Measurements from ENCODE around the gene IRAK1. TPM values are rescaled to one million over a fixed set of nuclear protein-coding genes. Genes with fewer than 3 reads are reported as not detected.

Gene IRAK1
- total and polyA plus RNA-seq, 2 of the 8 experiments (the other 6 are each of a cell fraction or from before 2014, with no cell fraction given): 26.6 to 41.7 TPM

DNA sequence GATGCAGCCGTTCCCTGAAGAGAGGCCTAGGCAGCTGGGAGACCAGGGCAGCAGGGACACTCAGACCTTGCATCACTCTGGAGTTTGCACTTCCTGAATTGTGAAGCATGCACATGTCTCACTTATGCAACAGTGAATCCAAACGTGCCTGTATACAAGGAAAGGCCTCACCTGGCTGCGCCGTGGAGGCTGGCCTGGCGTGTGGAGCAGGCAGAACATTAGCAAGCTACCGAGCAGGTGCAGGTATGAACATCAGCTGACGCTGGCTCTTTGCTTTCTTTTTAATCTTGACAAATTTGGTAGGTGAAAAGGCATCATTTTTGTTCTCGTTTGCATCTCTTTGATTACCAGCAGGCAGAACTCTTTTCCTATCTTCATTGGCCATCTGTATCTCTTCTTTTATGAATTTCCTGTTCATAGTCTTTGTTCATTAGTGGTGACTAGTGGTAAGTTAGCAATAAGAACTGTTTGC, 37.1 kb upstream of the IRAK1 start:
- FAIRE-seq: no peak

More for the DNA sequence above, 37.1 kb upstream of the IRAK1 start:
- Histone ChIP-seq H2AK5ac (ENCODE audit: low read depth, low read length) (no peak overlapping the region), H3K56ac (replicated peaks; ENCODE audit: insufficient read length, low read depth, low read length) (no peak overlapping the region), H2BK12ac (ENCODE audit: low read depth, low read length) (no peak overlapping the region), H3K4me2 (ENCODE audit: insufficient read depth in 1 of 2, low read depth in 2 of 2, low read length in 2 of 2) (no peak overlapping the region), H2AFZ (ENCODE audit: low read length) (no peak overlapping the region), H2BK5ac (ENCODE audit: low read depth, low read length) (no peak overlapping the region), H2BK15ac (ENCODE audit: low read length) (no peak overlapping the region), H4K20me1 (replicated peaks in 1 of 2; ENCODE audit: control insufficient read depth in 1 of 2, insufficient read depth in 2 of 2, low read length in 2 of 2) (peaks cover 2 to 6% of the 10 kb centered on the region in 2 experiments), H3K9me3 (ENCODE audit: insufficient read depth in 2 of 2, low read depth in 1 of 2, low read length in 1 of 2) (no peaks in the 10 kb centered on the region), H3K4ac (replicated peaks; ENCODE audit: insufficient read length, low read depth, low read length) (no peak overlapping the region), H3K23ac (ENCODE audit: insufficient read length) (no peak overlapping the region), H4K8ac (ENCODE audit: extremely low read depth, insufficient read depth, low read length) (no peak overlapping the region), H4K5ac (ENCODE audit: insufficient read length, low read depth, low read length) (no peak overlapping the region), H3K23me2 (ENCODE audit: low read depth, low read length) (no peaks in the 10 kb centered on the region), H3K9ac (replicated peaks in 1 of 4; ENCODE audit: extremely low read depth in 1 of 4, low read depth in 3 of 4, low read length in 3 of 4) (no peak overlapping the region), H3K36me3 (ENCODE audit: control insufficient read depth in 2 of 4, insufficient read depth in 4 of 4, low read length in 3 of 4) (no peaks in the 10 kb centered on the region; a peak in 3 of 8 replicates), H3K18ac (ENCODE audit: extremely low read depth, low read length) (no peak overlapping the region), H2BK120ac (replicated peaks; ENCODE audit: low read depth, low read length) (no peak overlapping the region), H3K79me2 (ENCODE audit: control insufficient read depth in 1 of 2, insufficient read depth in 2 of 2, low read length in 2 of 2) (peaks cover 0 to 25% of the 10 kb centered on the region in 2 experiments; a peak in 2 of 4 replicates), H3K27ac (ENCODE audit: low read depth, low read length) (no peak overlapping the region), H2BK20ac (ENCODE audit: low read length) (no peak overlapping the region), H3K4me3 (ENCODE audit: extremely low read depth in 1 of 4, insufficient read depth in 2 of 4, low read depth in 3 of 4, low read length in 4 of 4) (no peak overlapping the region), H4K91ac (replicated peaks; ENCODE audit: insufficient read length, low read length) (no peak overlapping the region), H3K14ac (ENCODE audit: insufficient read length) (no peak overlapping the region), H3K79me1 (ENCODE audit: low read depth, low read length) (peaks cover 4% of the 10 kb centered on the region; the same call in 1 of the 2 replicates), H3K27me3 (replicated peaks in 1 of 4; ENCODE audit: control insufficient read depth in 3 of 4, extremely low read depth in 1 of 4, insufficient read depth in 3 of 4, low read length in 3 of 4) (no peaks in the 10 kb centered on the region), H3K4me1 (replicated peaks in 1 of 4; ENCODE audit: control insufficient read depth in 3 of 4, insufficient read depth in 4 of 4, low read length in 3 of 4) (no peaks in the 10 kb centered on the region)
- DNase-seq (ENCODE audit: low read depth in 1 of 2, low spot score in 2 of 2): no peak
- WGBS, 2 experiments (ENCODE audit: extremely low coverage in 1 of 2, insufficient coverage in 1 of 2, insufficient read length in 1 of 2, insufficient replicate concordance in 2 of 2, low coverage in 1 of 2, low lambda C conversion rate in 2 of 2, missing lambda C conversion rate in 1 of 2): 98% methylated on average over 7 of the region's 8 CpGs; no CpG with 5 or more reads in 1 of the 2 experiments
- TF ChIP-seq JUN (IDR thresholded peaks at IDR 0.05; ENCODE audit: low read depth, low read length): no peak
- TF ChIP-seq BRCA1 (IDR thresholded peaks at IDR 0.05; ENCODE audit: low read depth, low read length): no peak
- TF ChIP-seq TBP (IDR thresholded peaks at IDR 0.05; ENCODE audit: low read depth, low read length): no peak
- TF ChIP-seq KDM5A (IDR thresholded peaks at IDR 0.05; ENCODE audit: low read length): no peak
- TF ChIP-seq CHD2 (IDR thresholded peaks at IDR 0.05; ENCODE audit: low read length): no peak
- TF ChIP-seq SIRT6 (IDR thresholded peaks at IDR 0.05; ENCODE audit: low read length): no peak
- TF ChIP-seq SIN3A (conservative IDR thresholded peaks at IDR 0.05 in 1 of 2, IDR thresholded peaks at IDR 0.05 in 1 of 2; ENCODE audit: low read depth in 1 of 2, low read length in 2 of 2): no peak
- TF ChIP-seq NANOG (IDR thresholded peaks at IDR 0.05; ENCODE audit: insufficient read depth, low read depth, low read length, poor library complexity, severe bottlenecking): no peak
- TF ChIP-seq SP2 (IDR thresholded peaks at IDR 0.05; ENCODE audit: low read length): no peak
- TF ChIP-seq RBBP5 (IDR thresholded peaks at IDR 0.05; ENCODE audit: borderline replicate concordance, low read depth, low read length): no peak
- no peak for TF ChIP-seq SRF (IDR thresholded peaks at IDR 0.05; ENCODE audit: low read depth, low read length)
- no peak for TF ChIP-seq SAP30 (IDR thresholded peaks at IDR 0.05; ENCODE audit: insufficient read depth, insufficient replicate concordance, low read length)
- TF ChIP-seq FOSL1 (IDR thresholded peaks at IDR 0.05; ENCODE audit: insufficient read depth, low read depth, low read length): no peak
- ChIA-PET CTCF (ENCODE audit: partially characterized antibody) (interaction anchor here (0.6 kb wide), 1 partner anchor 35 kb away, joined by 4 read pairs; no protein-coding TSS in a partner anchor), POLR2A (ENCODE audit: partially characterized antibody) (no interaction called here)
